Keratinocyte (primary cell): ENCODE results near the gene MYO1H. TPM values are rescaled to one million over a fixed set of nuclear protein-coding genes. Genes with fewer than 3 reads are reported as not detected.

Experiments used
- DNase-seq: peaks from one replicate; pipeline ENCODE4 v3.0.0-alpha.2; 2011; ENCODE audit warnings: low read depth, missing footprints, low spot score
- FAIRE-seq: peaks from 2 replicates; lab custom pipeline; 2011; peaks lifted over from hg19 to GRCh38; lab: Jason Lieb, UNC
- H2AFZ ChIP-seq: 2 replicates; pipeline ENCODE4 v1.6.0; 2012; ENCODE audit warnings: low read length, control low read depth, inconsistent platforms; ENCODE audit not compliant: control insufficient read depth
- H3K27ac ChIP-seq: 2 replicates; pipeline ENCODE4 v1.5.1; 2011; ENCODE audit warnings: low read length; ENCODE audit not compliant: control insufficient read depth, insufficient read depth
- H3K27me3 ChIP-seq: 3 replicates; pipeline ENCODE4 v1.6.0; 2011; ENCODE audit warnings: low read length; ENCODE audit not compliant: control insufficient read depth, insufficient read depth; ENCODE audit errors: extremely low read depth
- H3K36me3 ChIP-seq, 2 experiments: 2 replicates in 1 of 2; 3 replicates in 1 of 2; pipeline ENCODE4 v1.5.1; 2011; ENCODE audit warnings: low read length in 2 of 2, mild to moderate bottlenecking in 1 of 2; ENCODE audit not compliant: control insufficient read depth in 2 of 2, insufficient read depth in 2 of 2; ENCODE audit errors: extremely low read depth in 1 of 2
- H3K4me1 ChIP-seq: 3 replicates; pipeline ENCODE4 v1.5.1; 2011; ENCODE audit warnings: low read length; ENCODE audit not compliant: control insufficient read depth, insufficient read depth; ENCODE audit errors: extremely low read depth
- H3K4me2 ChIP-seq: 3 replicates; pipeline ENCODE4 v1.6.0; 2011; ENCODE audit warnings: low read depth, low read length; ENCODE audit not compliant: control insufficient read depth, insufficient read depth; ENCODE audit errors: extremely low read depth
- H3K4me3 ChIP-seq, 3 experiments: fragments of 200-600 bp in 1 of 3; sonication (generic) in 1 of 3; 2 replicates in 2 of 3; 3 replicates in 1 of 3; pipeline ENCODE4 v1.5.1; 2011 to 2016; ENCODE audit warnings: low read length in 3 of 3, mild to moderate bottlenecking in 3 of 3, control low read depth in 2 of 3, inconsistent platforms in 1 of 3, low read depth in 1 of 3, mixed read lengths in 1 of 3, mixed run types in 1 of 3, moderate library complexity in 1 of 3; ENCODE audit not compliant: control insufficient read depth in 2 of 3, insufficient read depth in 2 of 3; ENCODE audit errors: extremely low read depth in 1 of 3
- H3K79me2 ChIP-seq: 2 replicates; pipeline ENCODE4 v1.6.0; 2012; ENCODE audit warnings: low read length; ENCODE audit not compliant: control insufficient read depth, insufficient read depth
- H3K9ac ChIP-seq: 3 replicates; pipeline ENCODE4 v1.6.0; 2011; ENCODE audit warnings: low read length; ENCODE audit not compliant: control insufficient read depth, insufficient read depth; ENCODE audit errors: extremely low read depth
- H3K9me1 ChIP-seq: 3 replicates; pipeline ENCODE4 v1.6.0; 2011; ENCODE audit warnings: low read length; ENCODE audit not compliant: control insufficient read depth, insufficient read depth; ENCODE audit errors: extremely low read depth
- H3K9me3 ChIP-seq: 2 replicates; pipeline ENCODE4 v1.5.1; 2012; ENCODE audit warnings: low read depth, low read length; ENCODE audit not compliant: control insufficient read depth
- H4K20me1 ChIP-seq: 3 replicates; pipeline ENCODE4 v1.6.0; 2011; ENCODE audit warnings: low read length; ENCODE audit not compliant: control insufficient read depth, insufficient read depth; ENCODE audit errors: extremely low read depth
- EZH2 ChIP-seq: IDR thresholded peaks from one replicate; pipeline ENCODE4 v1.6.1; 2012; ENCODE audit warnings: inconsistent platforms, mild to moderate bottlenecking, low read length, moderate library complexity
- dilution Hi-C: fragments of 300-500 bp; cut with MboI; formaldehyde crosslinking; loops from one replicate; pipeline ENCODE4 v1.7.0; 2020; ENCODE audit warnings: low sequenced_read_pairs; ENCODE audit not compliant: extremely low pct_ligation_motif_present
- polyA plus RNA-seq, 5 experiments: library from polyadenylated mRNA; depleted of rRNA in 3 of 5; stranded (reverse) in 3 of 5; stranded (forward) in 1 of 5; unstranded in 1 of 5; fragments of >200 nt; gene quantifications; 1 replicate in 1 of 5; 2 replicates in 3 of 5; 3 replicates in 1 of 5; pipeline versions ENCODE4 v1.2.1 to v1.2.3, GENCODE V29; 2011 to 2012; ENCODE audit warnings: missing spikeins in 2 of 5, low read depth in 1 of 5, low replicate concordance in 1 of 5
- TF ChIP-seq, protein P1 (sequence below), 3 experiments: IDR thresholded peaks in 1 of 3; conservative IDR thresholded peaks in 1 of 3; optimal IDR thresholded peaks in 1 of 3; 2 replicates in 2 of 3; 3 replicates in 1 of 3; pipeline versions ENCODE3 to v1.5.1; 2011; ENCODE audit warnings: low read length in 3 of 3, mild to moderate bottlenecking in 3 of 3, moderate library complexity in 2 of 3, control low read depth in 1 of 3, inconsistent platforms in 1 of 3; ENCODE audit not compliant: insufficient read depth in 2 of 3; ENCODE audit errors: extremely low read depth in 1 of 3

The MYO1H gene
- polyA plus RNA-seq, 1 donor (not counting 4 experiments of a cell fraction or from before 2014, with no cell fraction given), result not detected

DNA sequence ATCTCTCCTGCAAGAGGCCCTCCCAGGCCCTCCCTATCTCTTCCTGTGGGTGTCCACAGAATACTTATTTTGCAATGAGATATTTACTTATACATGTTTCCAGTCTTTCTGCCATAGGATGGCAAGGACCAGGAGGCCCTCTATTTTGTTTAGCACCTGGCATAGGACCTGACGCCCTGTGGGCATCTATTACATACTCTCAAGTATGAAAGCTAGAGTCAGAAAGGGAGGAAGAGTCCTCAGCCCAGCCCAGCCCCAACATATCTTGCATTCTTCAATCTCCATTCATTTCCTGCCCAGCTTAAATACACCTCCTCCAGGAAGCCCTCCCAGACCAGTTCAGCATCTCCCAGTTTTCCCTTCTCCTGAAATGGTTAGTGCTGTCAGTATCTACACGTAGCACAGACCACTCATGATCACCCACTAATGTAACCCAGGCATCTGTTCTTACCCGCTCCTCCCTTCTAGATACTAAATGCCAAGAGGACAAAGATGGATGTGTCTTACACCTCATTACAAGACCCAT, 46.0 kb upstream of the MYO1H start:
- Histone ChIP-seq H3K9me1 (peaks cover 3% of the 10 kb centered on the region), H3K4me3 (no peak overlapping the region), H3K27ac (no peak overlapping the region), H4K20me1 (no peaks in the 10 kb centered on the region), H3K27me3 (peaks cover 6% of the 10 kb centered on the region), H2AFZ (no peak overlapping the region), H3K9me3 (no peaks in the 10 kb centered on the region), H3K4me2 (no peak overlapping the region), H3K79me2 (no peaks in the 10 kb centered on the region), H3K4me1 (peaks cover 6% of the 10 kb centered on the region), H3K36me3 (no peaks in the 10 kb centered on the region), H3K9ac (no peak overlapping the region)
- TF ChIP-seq EZH2, result no peak
- dilution Hi-C loops, result no loop called here
- FAIRE-seq, result peak; percentile 51
- no peak for DNase-seq

DNA sequence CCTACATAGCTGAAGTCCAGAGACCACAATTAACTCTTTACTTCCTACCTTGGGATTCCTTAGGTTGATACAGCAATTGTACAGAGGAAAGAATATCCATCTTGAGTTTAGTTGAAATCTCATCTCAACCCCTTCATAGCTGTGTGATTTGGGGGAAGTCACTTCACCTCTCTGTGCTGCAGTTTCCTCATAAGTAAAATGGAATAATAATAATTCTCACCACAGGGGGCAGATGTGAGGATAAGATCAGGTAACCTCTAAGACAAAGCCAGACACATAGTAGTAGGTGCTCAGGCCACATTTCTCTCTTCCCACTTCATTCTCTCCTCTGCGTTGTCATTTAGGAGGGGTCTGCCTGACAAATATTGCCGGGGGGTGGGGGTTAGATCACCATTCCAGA, 45.3 kb upstream of the MYO1H start:
- DNase-seq, result peak; percentile 15
- dilution Hi-C loops, result no loop called here

More for the DNA sequence above, 45.3 kb upstream of the MYO1H start:
- Histone ChIP-seq H3K9me3 (no peaks in the 10 kb centered on the region), H3K4me2 (no peak overlapping the region), H3K79me2 (no peaks in the 10 kb centered on the region), H3K4me3 (no peak overlapping the region), H3K9ac (no peak overlapping the region), H3K36me3 (no peaks in the 10 kb centered on the region), H2AFZ (no peak overlapping the region), H4K20me1 (no peaks in the 10 kb centered on the region), H3K27me3 (peaks cover 12% of the 10 kb centered on the region), H3K4me1 (peaks cover 6% of the 10 kb centered on the region), H3K27ac (no peak overlapping the region), H3K9me1 (peaks cover 3% of the 10 kb centered on the region)
- no peak for TF ChIP-seq EZH2
- TF ChIP-seq, protein P1, sequence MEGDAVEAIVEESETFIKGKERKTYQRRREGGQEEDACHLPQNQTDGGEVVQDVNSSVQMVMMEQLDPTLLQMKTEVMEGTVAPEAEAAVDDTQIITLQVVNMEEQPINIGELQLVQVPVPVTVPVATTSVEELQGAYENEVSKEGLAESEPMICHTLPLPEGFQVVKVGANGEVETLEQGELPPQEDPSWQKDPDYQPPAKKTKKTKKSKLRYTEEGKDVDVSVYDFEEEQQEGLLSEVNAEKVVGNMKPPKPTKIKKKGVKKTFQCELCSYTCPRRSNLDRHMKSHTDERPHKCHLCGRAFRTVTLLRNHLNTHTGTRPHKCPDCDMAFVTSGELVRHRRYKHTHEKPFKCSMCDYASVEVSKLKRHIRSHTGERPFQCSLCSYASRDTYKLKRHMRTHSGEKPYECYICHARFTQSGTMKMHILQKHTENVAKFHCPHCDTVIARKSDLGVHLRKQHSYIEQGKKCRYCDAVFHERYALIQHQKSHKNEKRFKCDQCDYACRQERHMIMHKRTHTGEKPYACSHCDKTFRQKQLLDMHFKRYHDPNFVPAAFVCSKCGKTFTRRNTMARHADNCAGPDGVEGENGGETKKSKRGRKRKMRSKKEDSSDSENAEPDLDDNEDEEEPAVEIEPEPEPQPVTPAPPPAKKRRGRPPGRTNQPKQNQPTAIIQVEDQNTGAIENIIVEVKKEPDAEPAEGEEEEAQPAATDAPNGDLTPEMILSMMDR (optimal IDR thresholded peaks at IDR 0.05 in 1 of 3, IDR thresholded peaks at IDR 0.05 in 1 of 3, conservative IDR thresholded peaks at IDR 0.05 in 1 of 3; ENCODE audit: extremely low read depth in 1 of 3, insufficient read depth in 2 of 3, low read length in 3 of 3), result peak; percentile 28 to 38 (median 35)
- FAIRE-seq, result no peak
